OCI-LY7 (cell line): ENCODE results near the gene LRG1. TPM values are rescaled to one million over a fixed set of nuclear protein-coding genes. Genes with fewer than 3 reads are reported as not detected.

Experiments used
- BruUV-seq: library from RNA; stranded (reverse); fragments of 400-500 nt; replicated peaks from 2 replicates; lab custom pipeline; 2021; lab: Mats Ljungman, UMichigan
- CTCF ChIA-PET: fragments of 300-600 bp; sonication (Branson Sonifier 250); formaldehyde crosslinking; loops from one replicate; lab custom pipeline; 2022; ENCODE audit warnings: antibody characterized with exemption; ENCODE audit not compliant: unreplicated experiment; lab: Charles Lee
- POLR2A ChIA-PET: fragments of 300-600 bp; sonication (Branson Sonifier 250); formaldehyde crosslinking; loops from one replicate; lab custom pipeline; 2022; ENCODE audit warnings: antibody characterized with exemption; lab: Charles Lee
- DNase-seq: peaks from one replicate; pipeline ENCODE4 v3.0.0-alpha.2; 2015; ENCODE audit warnings: low spot score
- H2AFZ ChIP-seq: fragments of 200-600 bp; sonication (generic), shearing (Covaris generic); 2 replicates; pipeline ENCODE4 v1.6.1; 2014; ENCODE audit warnings: mild to moderate bottlenecking, antibody characterized with exemption, low read length, moderate library complexity
- H3K27ac ChIP-seq: fragments of 200-600 bp; sonication (generic); 2 replicates; pipeline ENCODE4 v1.5.1; 2014; ENCODE audit warnings: mixed run types, low read depth, mild to moderate bottlenecking, moderate library complexity, low read length, inconsistent platforms; ENCODE audit not compliant: poor library complexity, severe bottlenecking
- H3K36me3 ChIP-seq: fragments of 200-600 bp; sonication (generic); 2 replicates; pipeline ENCODE4 v1.6.1; 2014; ENCODE audit warnings: mild to moderate bottlenecking, antibody characterized with exemption, low read length, moderate library complexity, mixed read lengths; ENCODE audit not compliant: insufficient read depth
- H3K4me1 ChIP-seq: fragments of 200-600 bp; sonication (generic); 2 replicates; pipeline ENCODE4 v1.5.1; 2014; ENCODE audit warnings: mild to moderate bottlenecking, low read length; ENCODE audit not compliant: insufficient read depth, poor library complexity, severe bottlenecking
- H3K4me2 ChIP-seq: fragments of 200-600 bp; sonication (generic); 2 replicates; pipeline ENCODE4 v1.6.1; 2014; ENCODE audit warnings: mild to moderate bottlenecking, low read length
- H3K4me3 ChIP-seq: fragments of 200-600 bp; sonication (generic); 2 replicates; pipeline ENCODE4 v1.5.1; 2014; ENCODE audit warnings: mild to moderate bottlenecking, low read depth, low read length; ENCODE audit not compliant: poor library complexity, severe bottlenecking
- H3K79me2 ChIP-seq: fragments of 200-600 bp; sonication (generic); 2 replicates; pipeline ENCODE4 v1.6.1; 2016; ENCODE audit warnings: low read depth, mild to moderate bottlenecking, low read length, moderate library complexity, mixed read lengths; ENCODE audit not compliant: insufficient read depth
- H3K9me2 ChIP-seq: fragments of 200-600 bp; sonication (generic); 2 replicates; pipeline ENCODE4 v1.6.1; 2016; ENCODE audit warnings: mild to moderate bottlenecking, low read length, mixed read lengths; ENCODE audit not compliant: insufficient read depth
- H3K9me3 ChIP-seq: fragments of 200-600 bp; sonication (generic); 2 replicates; pipeline ENCODE4 v1.6.1; 2014; ENCODE audit warnings: mild to moderate bottlenecking, mixed run types, low read length, mixed read lengths
- H4K20me1 ChIP-seq: fragments of 200-600 bp; sonication (generic); 2 replicates; pipeline ENCODE4 v1.6.1; 2014; ENCODE audit warnings: mild to moderate bottlenecking, antibody characterized with exemption, low read length, moderate library complexity, mixed read lengths; ENCODE audit not compliant: insufficient read depth
- EZH2phosphoT487 ChIP-seq: fragments of 200-600 bp; sonication (generic); IDR thresholded peaks from 2 replicates; pipeline ENCODE4 v1.6.1; 2018; ENCODE audit warnings: low read depth, borderline replicate concordance, mild to moderate bottlenecking, mixed run types, antibody characterized with exemption, low read length, moderate library complexity, mixed read lengths
- intact Hi-C: fragments of 100-400 bp; cut with micrococcal nuclease; formaldehyde crosslinking; loops from one replicate; pipeline ENCODE4 v1.10.0; 2022; ENCODE audit not compliant: unreplicated experiment
- total RNA-seq, 2 experiments: library from RNA; depleted of rRNA in 1 of 2; stranded (reverse); fragments of >200 nt in 1 of 2; shearing (Covaris generic) in 1 of 2; gene quantifications; 2 replicates each; pipeline ENCODE4 v1.2.3, GENCODE V29; 2014 to 2022
- TF ChIP-seq, protein P1 (sequence below): fragments of 200-600 bp; sonication (generic); conservative IDR thresholded peaks from 2 replicates; pipeline ENCODE4 v1.5.1; 2014; ENCODE audit warnings: mild to moderate bottlenecking, antibody characterized with exemption, low read length, moderate library complexity, mixed read lengths

Gene LRG1
- total RNA-seq, 2 experiments from 2014 or later: 1.6 to 1.9 TPM

DNA sequence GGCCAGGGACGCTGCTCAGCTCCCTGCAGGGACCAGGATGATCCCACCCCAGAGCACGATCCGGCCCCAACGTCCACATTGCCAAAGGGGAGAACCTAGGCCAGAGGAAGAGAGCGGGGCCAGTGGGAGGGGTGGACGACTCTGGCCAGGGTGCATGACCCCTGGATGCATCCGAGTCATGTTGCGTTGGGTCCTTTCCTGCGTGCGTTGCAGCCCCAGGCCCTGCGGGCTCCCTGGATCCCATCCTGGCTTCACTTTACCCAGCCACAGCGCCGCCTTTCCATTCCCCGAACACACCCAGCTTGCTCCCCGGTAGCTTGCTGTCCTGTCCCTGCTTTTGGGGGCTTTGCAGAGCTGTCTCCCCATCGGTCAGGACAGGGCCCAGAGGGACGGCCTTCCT is 32.0 kb downstream of the LRG1 start:
- DNase-seq: no peak
- H3K36me3 ChIP-seq: peaks cover 3% of the 10 kb centered on the region; the same call in 1 of the 2 replicates
- H3K9me2 ChIP-seq: no peaks in the 10 kb centered on the region
- no peaks in the 10 kb centered on the region for H3K9me3 ChIP-seq
- no peaks in the 10 kb centered on the region for H3K79me2 ChIP-seq
- H3K4me2 ChIP-seq: no peak overlapping the region
- no peaks in the 10 kb centered on the region for H3K4me1 ChIP-seq
- no peak overlapping the region for H2AFZ ChIP-seq
- no peak overlapping the region for H3K27ac ChIP-seq
- intact Hi-C loops: no loop called here
- ChIA-PET CTCF (no interaction called here), POLR2A (no interaction called here)
- TF ChIP-seq EZH2phosphoT487: no peak
- TF ChIP-seq, protein P1, sequence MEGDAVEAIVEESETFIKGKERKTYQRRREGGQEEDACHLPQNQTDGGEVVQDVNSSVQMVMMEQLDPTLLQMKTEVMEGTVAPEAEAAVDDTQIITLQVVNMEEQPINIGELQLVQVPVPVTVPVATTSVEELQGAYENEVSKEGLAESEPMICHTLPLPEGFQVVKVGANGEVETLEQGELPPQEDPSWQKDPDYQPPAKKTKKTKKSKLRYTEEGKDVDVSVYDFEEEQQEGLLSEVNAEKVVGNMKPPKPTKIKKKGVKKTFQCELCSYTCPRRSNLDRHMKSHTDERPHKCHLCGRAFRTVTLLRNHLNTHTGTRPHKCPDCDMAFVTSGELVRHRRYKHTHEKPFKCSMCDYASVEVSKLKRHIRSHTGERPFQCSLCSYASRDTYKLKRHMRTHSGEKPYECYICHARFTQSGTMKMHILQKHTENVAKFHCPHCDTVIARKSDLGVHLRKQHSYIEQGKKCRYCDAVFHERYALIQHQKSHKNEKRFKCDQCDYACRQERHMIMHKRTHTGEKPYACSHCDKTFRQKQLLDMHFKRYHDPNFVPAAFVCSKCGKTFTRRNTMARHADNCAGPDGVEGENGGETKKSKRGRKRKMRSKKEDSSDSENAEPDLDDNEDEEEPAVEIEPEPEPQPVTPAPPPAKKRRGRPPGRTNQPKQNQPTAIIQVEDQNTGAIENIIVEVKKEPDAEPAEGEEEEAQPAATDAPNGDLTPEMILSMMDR: no peak
- no TSS peak for BruUV-seq
- H4K20me1 ChIP-seq: no peaks in the 10 kb centered on the region
- no peak overlapping the region for H3K4me3 ChIP-seq

DNA sequence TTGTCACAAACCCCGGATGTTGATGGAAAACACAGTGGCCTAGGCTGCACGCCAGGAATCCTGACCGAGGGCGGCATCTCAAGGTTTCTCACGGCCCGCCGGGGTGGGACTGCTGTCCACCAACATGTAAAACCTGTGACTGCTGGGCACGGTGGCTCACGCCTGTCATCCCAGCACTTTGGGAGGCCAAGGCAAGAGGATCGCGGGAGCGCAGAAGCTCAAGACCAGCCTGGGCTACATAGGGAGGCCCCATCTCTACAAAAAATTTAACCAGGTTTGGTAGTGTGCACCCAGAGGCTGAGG is 32.7 kb downstream of the LRG1 start:
- intact Hi-C loops: no loop called here
- CTCF ChIA-PET: no interaction called here
- POLR2A ChIA-PET: no interaction called here

DNA sequence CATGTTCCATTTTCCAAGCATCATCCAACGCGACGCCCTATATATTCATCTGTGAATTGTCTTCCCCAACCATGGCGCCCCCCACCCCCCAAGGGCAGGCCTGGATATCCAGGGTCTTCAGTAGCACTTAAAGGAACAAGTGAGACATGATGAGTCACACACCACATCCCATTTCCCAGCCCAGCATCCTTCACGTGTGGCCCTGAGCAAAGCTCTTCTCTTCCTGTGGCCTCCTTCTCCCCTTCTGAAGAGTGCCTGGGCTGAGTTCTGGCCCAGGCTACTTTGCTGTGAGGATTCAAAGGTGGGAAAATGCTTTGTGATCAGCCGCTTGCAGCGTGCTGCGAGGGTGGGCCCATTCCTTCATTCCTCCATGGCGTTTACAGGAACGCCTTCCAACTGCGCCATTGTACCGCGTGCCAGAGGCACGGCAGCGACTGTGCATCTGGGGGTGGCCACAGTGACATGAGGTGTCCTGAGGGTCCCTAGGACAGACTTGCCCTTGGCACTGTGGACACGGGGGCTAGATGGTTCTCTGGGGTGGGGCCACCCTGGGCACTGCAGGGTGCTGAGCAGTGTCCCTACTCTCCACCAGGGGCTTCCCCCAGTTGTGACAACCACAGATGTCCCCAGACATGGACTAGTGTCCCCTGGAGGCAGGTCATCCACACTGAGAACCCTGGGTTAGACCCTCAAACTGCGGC is 33.2 kb downstream of the LRG1 start:
- Histone ChIP-seq H3K4me2 (no peak overlapping the region), H3K36me3 (peaks cover 8% of the 10 kb centered on the region; the same call in 1 of the 2 replicates), H3K4me1 (no peaks in the 10 kb centered on the region), H3K79me2 (no peaks in the 10 kb centered on the region), H4K20me1 (no peaks in the 10 kb centered on the region), H3K4me3 (no peak overlapping the region), H2AFZ (no peak overlapping the region), H3K9me3 (no peaks in the 10 kb centered on the region), H3K27ac (no peak overlapping the region), H3K9me2 (no peaks in the 10 kb centered on the region)
- TF ChIP-seq EZH2phosphoT487: no peak
- TF ChIP-seq, protein P1: no peak
- CTCF ChIA-PET: no interaction called here
- no peak for DNase-seq
- no TSS peak for BruUV-seq
- POLR2A ChIA-PET: no interaction called here
- intact Hi-C loops: no loop called here

More for the DNA sequence above, 32.7 kb downstream of the LRG1 start:
- Histone ChIP-seq H2AFZ (no peak overlapping the region), H3K36me3 (peaks cover 6% of the 10 kb centered on the region; the same call in 1 of the 2 replicates), H3K4me1 (no peaks in the 10 kb centered on the region), H3K79me2 (no peaks in the 10 kb centered on the region), H3K27ac (no peak overlapping the region), H3K9me3 (no peaks in the 10 kb centered on the region), H3K4me3 (no peak overlapping the region), H4K20me1 (no peaks in the 10 kb centered on the region), H3K9me2 (no peaks in the 10 kb centered on the region), H3K4me2 (no peak overlapping the region)
- DNase-seq: no peak
- TF ChIP-seq, protein P1: no peak
- TF ChIP-seq EZH2phosphoT487: no peak
- no TSS peak for BruUV-seq
